A673 (cell line): ENCODE data around the gene XPOT.

Source experiments
- EZH2 ChIP-seq: fragments of 200-600 bp; sonication (generic); IDR thresholded peaks from 2 replicates; pipeline ENCODE4 v1.6.1; 2017; ENCODE audit warnings: borderline replicate concordance, low read depth, mild to moderate bottlenecking, mixed read lengths, antibody characterized with exemption, low read length; ENCODE audit not compliant: poor library complexity, severe bottlenecking
- TF ChIP-seq, protein P1 (sequence below): fragments of 300-800, 200-600 bp; sonication (generic); conservative IDR thresholded peaks from 2 replicates; pipeline ENCODE4 v1.5.1; 2017; ENCODE audit warnings: low read depth, mild to moderate bottlenecking, antibody characterized with exemption, low read length, moderate library complexity, mixed read lengths

DNA sequence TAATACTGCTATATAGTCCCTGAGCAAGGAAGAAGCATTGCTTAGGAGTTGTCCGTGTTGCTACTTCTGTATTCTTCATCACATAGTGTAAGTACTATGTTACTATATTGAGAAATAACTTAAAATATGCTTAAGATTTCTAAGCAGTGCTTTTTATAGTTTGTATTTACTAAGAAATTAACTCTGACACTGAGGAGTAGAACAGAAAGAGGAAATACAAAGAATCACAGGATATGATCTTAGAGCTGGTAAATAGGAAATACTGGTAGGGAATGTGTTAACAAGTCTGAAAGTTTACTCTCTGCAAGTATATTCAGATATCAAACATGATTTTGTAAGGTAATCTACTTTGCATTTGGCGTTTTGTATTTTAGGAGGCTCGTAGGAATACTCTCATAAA, 15.5 kb downstream of the XPOT start:
- TF ChIP-seq, protein P1, sequence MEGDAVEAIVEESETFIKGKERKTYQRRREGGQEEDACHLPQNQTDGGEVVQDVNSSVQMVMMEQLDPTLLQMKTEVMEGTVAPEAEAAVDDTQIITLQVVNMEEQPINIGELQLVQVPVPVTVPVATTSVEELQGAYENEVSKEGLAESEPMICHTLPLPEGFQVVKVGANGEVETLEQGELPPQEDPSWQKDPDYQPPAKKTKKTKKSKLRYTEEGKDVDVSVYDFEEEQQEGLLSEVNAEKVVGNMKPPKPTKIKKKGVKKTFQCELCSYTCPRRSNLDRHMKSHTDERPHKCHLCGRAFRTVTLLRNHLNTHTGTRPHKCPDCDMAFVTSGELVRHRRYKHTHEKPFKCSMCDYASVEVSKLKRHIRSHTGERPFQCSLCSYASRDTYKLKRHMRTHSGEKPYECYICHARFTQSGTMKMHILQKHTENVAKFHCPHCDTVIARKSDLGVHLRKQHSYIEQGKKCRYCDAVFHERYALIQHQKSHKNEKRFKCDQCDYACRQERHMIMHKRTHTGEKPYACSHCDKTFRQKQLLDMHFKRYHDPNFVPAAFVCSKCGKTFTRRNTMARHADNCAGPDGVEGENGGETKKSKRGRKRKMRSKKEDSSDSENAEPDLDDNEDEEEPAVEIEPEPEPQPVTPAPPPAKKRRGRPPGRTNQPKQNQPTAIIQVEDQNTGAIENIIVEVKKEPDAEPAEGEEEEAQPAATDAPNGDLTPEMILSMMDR = no peak
- TF ChIP-seq EZH2 = no peak
